Esophagus squamous epithelium (tissue), 4 donors: Measurements from ENCODE around the gene ZC3H12D.

Experiments
- POLR2A ChIP-seq, 4 donors: fragments of 450-650 bp; IDR thresholded peaks; one replicate each; pipeline ENCODE4 v1.6.1; 2017; ENCODE audit warnings: antibody characterized with exemption in 4 of 4, mild to moderate bottlenecking in 4 of 4, moderate library complexity in 3 of 4
- TF ChIP-seq, protein P1 (sequence below), 6 experiments: fragments of 450-650 bp in 4 of 6; fragments of 200-600 bp in 2 of 6; sonication (generic) in 2 of 6; IDR thresholded peaks; one replicate each; pipeline ENCODE4 v1.5.1; 2016 to 2019; ENCODE audit warnings: antibody characterized with exemption in 6 of 6, mild to moderate bottlenecking in 4 of 6, moderate library complexity in 4 of 6

- TF ChIP-seq, protein P1, sequence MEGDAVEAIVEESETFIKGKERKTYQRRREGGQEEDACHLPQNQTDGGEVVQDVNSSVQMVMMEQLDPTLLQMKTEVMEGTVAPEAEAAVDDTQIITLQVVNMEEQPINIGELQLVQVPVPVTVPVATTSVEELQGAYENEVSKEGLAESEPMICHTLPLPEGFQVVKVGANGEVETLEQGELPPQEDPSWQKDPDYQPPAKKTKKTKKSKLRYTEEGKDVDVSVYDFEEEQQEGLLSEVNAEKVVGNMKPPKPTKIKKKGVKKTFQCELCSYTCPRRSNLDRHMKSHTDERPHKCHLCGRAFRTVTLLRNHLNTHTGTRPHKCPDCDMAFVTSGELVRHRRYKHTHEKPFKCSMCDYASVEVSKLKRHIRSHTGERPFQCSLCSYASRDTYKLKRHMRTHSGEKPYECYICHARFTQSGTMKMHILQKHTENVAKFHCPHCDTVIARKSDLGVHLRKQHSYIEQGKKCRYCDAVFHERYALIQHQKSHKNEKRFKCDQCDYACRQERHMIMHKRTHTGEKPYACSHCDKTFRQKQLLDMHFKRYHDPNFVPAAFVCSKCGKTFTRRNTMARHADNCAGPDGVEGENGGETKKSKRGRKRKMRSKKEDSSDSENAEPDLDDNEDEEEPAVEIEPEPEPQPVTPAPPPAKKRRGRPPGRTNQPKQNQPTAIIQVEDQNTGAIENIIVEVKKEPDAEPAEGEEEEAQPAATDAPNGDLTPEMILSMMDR (IDR thresholded peaks at IDR 0.05) = no peak
- no peak for TF ChIP-seq POLR2A (IDR thresholded peaks at IDR 0.05)
These were observed 2.1 kb downstream of the ZC3H12D start for GRCh38 chr6:149482545-149483333.
